Fibroblast of lung (primary cell): ENCODE results near the gene DPYSL3.

Experiments used
- EZH2 ChIP-seq: IDR thresholded peaks from 2 replicates; pipeline ENCODE4 v1.5.1; 2012; ENCODE audit warnings: low read length, control low read depth, mild to moderate bottlenecking; ENCODE audit errors: missing control alignments
- TF ChIP-seq, protein P1 (sequence below), 2 donors: IDR thresholded peaks in 1 of 2; conservative IDR thresholded peaks in 1 of 2; 1 replicate in 1 of 2; 2 replicates in 1 of 2; pipeline ENCODE4 v1.5.1; 2011 to 2012; ENCODE audit warnings: low read length in 2 of 2, control low read depth in 1 of 2, inconsistent platforms in 1 of 2, low read depth in 1 of 2, mild to moderate bottlenecking in 1 of 2

DNA sequence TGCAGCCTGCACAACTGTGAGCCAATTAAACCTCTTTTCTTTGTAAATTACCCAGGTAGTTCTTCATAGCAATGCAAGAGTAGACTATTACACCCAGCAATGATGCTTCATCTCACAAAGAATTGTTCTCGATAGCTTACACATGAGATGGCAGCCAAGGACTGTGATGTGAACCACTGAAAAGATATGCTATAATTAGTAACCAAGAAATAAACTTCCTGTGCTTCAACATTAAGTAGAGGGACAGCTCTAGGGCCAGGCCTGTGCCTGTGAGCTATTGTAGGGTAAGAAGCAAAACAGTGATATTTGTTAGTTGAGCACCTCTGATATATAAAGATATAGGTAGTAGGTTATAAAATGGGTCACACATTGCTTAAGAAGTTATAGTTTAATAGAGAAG, 41.8 kb upstream of the DPYSL3 start:
- TF ChIP-seq, protein P1, sequence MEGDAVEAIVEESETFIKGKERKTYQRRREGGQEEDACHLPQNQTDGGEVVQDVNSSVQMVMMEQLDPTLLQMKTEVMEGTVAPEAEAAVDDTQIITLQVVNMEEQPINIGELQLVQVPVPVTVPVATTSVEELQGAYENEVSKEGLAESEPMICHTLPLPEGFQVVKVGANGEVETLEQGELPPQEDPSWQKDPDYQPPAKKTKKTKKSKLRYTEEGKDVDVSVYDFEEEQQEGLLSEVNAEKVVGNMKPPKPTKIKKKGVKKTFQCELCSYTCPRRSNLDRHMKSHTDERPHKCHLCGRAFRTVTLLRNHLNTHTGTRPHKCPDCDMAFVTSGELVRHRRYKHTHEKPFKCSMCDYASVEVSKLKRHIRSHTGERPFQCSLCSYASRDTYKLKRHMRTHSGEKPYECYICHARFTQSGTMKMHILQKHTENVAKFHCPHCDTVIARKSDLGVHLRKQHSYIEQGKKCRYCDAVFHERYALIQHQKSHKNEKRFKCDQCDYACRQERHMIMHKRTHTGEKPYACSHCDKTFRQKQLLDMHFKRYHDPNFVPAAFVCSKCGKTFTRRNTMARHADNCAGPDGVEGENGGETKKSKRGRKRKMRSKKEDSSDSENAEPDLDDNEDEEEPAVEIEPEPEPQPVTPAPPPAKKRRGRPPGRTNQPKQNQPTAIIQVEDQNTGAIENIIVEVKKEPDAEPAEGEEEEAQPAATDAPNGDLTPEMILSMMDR (conservative IDR thresholded peaks at IDR 0.05 in 1 of 2, IDR thresholded peaks at IDR 0.05 in 1 of 2; ENCODE audit: low read depth in 1 of 2, low read length in 2 of 2), result no peak
- TF ChIP-seq EZH2, result no peak
